ENCODE data around the gene SPACA6.

SPACA6 gene

DNA sequence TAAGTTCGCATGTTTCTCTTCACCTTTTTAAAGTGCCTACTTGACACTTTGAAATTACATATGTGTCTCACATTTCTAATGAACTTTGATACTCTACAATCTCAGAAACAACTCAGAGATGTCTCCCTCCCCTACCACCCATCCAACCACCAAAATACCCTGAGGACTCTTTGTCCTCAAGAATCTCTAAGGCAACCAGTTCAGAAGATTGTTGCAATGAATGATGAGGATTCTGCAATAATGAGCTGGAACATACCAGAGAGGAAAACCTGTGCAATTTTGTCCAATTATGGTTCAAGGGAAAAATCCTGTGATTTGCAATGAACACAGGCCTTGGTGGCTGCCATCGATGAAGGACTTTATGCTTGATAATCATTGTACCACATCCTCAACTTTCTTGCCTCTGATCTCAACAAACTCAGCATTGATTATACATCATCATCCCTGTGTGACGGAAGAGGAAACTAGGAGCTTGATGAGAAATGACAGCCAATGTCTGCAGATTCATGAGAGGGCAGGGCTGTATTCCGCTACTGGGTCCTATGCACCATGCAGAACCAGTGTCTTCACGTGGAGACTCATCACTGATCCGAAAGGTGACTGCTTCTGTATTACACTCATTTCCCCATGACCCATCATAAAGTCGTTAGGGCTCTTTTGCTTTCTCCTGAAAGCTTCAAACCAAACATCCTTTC is 57.4 kb downstream of the SPACA6 start:
- Histone ChIP-seq H3K9ac (no peak overlapping the region), H3K9me3 (ENCODE audit: control insufficient read depth, low read length) (no peaks in the 10 kb centered on the region), H2AFZ (no peak overlapping the region), H3K79me2 (no peaks in the 10 kb centered on the region), H3K36me3 (ENCODE audit: control insufficient read depth, insufficient read depth, low read length) (no peaks in the 10 kb centered on the region), H3K4me1 (no peaks in the 10 kb centered on the region), H3K27ac (no peak overlapping the region), H3K27me3 (ENCODE audit: control insufficient read depth, insufficient read depth, low read length) (no peaks in the 10 kb centered on the region), H3K4me3 (ENCODE audit: low read depth, low read length) (no peak overlapping the region), H3K4me2 (ENCODE audit: low read length) (no peak overlapping the region)
- TF ChIP-seq, protein P1, sequence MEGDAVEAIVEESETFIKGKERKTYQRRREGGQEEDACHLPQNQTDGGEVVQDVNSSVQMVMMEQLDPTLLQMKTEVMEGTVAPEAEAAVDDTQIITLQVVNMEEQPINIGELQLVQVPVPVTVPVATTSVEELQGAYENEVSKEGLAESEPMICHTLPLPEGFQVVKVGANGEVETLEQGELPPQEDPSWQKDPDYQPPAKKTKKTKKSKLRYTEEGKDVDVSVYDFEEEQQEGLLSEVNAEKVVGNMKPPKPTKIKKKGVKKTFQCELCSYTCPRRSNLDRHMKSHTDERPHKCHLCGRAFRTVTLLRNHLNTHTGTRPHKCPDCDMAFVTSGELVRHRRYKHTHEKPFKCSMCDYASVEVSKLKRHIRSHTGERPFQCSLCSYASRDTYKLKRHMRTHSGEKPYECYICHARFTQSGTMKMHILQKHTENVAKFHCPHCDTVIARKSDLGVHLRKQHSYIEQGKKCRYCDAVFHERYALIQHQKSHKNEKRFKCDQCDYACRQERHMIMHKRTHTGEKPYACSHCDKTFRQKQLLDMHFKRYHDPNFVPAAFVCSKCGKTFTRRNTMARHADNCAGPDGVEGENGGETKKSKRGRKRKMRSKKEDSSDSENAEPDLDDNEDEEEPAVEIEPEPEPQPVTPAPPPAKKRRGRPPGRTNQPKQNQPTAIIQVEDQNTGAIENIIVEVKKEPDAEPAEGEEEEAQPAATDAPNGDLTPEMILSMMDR (IDR thresholded peaks at IDR 0.05) = no peak

DNA sequence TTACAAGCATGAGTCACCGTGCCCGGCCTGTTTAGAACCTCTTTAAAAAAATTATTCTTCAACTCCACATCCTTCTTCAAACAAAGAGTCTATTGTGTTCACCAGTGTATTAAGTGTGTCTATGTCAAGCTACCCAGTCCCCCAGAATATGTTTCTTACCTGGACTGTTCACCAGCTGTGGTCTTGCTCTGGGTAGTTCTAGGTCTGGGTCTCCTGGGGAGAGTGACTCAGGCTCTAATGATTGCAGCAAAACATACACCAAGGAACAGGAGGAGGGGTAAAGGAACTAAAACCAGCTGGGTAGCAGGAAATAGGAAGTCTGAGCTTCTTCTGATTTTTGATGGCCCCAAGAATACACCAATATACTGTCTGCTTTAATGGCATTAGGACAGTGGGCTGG is 58.5 kb downstream of the SPACA6 start, which contains the start of gene FPR1:
FPR1 (minus strand) TSS at position 224 of the 400 bp plus-strand sequence. CDS start 4,884 bp downstream, outside the sequence.
- Histone ChIP-seq H3K4me3 (ENCODE audit: low read depth, low read length) (no peak within 1 kb of the TSS), H3K36me3 (ENCODE audit: control insufficient read depth, insufficient read depth, low read length) (no peaks in the 10 kb centered on the region), H3K9me3 (ENCODE audit: control insufficient read depth, low read length) (no peaks in the 10 kb centered on the region), H3K9ac (no peak within 1 kb of the TSS), H3K27me3 (ENCODE audit: control insufficient read depth, insufficient read depth, low read length) (no peaks in the 10 kb centered on the region), H2AFZ (no peak within 1 kb of the TSS), H3K4me1 (no peaks in the 10 kb centered on the region), H3K79me2 (no peaks in the 10 kb centered on the region), H3K4me2 (ENCODE audit: low read length) (no peak within 1 kb of the TSS), H3K27ac (no peak within 1 kb of the TSS)
- TF ChIP-seq, protein P1 (IDR thresholded peaks at IDR 0.05) = no peak

DNA sequence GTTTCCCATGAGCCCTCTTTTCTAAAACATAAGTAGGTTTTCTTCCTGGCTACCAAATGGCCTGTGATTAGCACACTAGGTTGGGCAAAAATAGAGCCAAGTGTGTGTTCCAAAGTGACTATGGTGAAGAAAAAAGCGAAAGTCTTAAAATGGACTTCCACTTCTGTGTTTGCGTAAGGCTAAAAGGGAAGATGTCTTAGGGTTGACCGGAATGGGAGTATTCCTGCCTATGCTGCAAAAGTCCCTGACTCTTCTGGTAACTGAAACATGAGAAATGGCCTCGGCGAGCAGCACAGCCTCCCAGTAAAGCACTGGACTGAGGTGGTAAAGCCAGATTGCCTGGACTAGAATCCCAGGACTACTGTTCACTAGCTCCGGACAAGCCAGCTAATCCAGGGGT is 61.0 kb downstream of the SPACA6 start:
- Histone ChIP-seq H3K27ac (peak overlapping the region; percentile 6), H3K4me2 (ENCODE audit: low read length) (no peak overlapping the region), H3K27me3 (ENCODE audit: control insufficient read depth, insufficient read depth, low read length) (no peaks in the 10 kb centered on the region), H3K4me1 (no peaks in the 10 kb centered on the region), H3K36me3 (ENCODE audit: control insufficient read depth, insufficient read depth, low read length) (no peaks in the 10 kb centered on the region), H3K9ac (no peak overlapping the region), H2AFZ (no peak overlapping the region), H3K4me3 (ENCODE audit: low read depth, low read length) (no peak overlapping the region), H3K79me2 (no peaks in the 10 kb centered on the region), H3K9me3 (ENCODE audit: control insufficient read depth, low read length) (no peaks in the 10 kb centered on the region)
- TF ChIP-seq, protein P1 (IDR thresholded peaks at IDR 0.05) = no peak

DNA sequence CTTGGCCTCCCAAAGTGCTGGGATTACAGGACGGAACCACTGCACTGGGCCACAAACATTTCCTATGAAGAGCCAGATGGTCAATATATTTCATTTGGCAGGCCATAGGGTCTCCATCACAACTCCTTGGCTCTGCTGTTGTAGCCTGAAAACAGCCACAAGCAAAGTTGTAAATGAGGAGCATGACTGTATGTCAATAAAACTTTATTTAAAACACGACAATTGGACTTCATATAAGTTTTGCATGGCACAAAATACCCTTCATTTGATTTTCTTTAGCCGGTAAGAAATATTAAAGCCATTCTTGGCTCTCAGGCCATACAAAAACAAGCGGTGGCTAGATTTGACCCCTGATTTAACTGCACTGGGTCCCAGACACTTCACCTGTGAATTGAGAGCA is 61.6 kb downstream of the SPACA6 start:
- Histone ChIP-seq H3K27ac (no peak overlapping the region), H3K36me3 (ENCODE audit: control insufficient read depth, insufficient read depth, low read length) (no peaks in the 10 kb centered on the region), H3K79me2 (no peaks in the 10 kb centered on the region), H3K9ac (no peak overlapping the region), H2AFZ (no peak overlapping the region), H3K4me1 (no peaks in the 10 kb centered on the region), H3K4me3 (ENCODE audit: low read depth, low read length) (no peak overlapping the region), H3K9me3 (ENCODE audit: control insufficient read depth, low read length) (no peaks in the 10 kb centered on the region), H3K27me3 (ENCODE audit: control insufficient read depth, insufficient read depth, low read length) (no peaks in the 10 kb centered on the region), H3K4me2 (ENCODE audit: low read length) (no peak overlapping the region)
- TF ChIP-seq, protein P1 (IDR thresholded peaks at IDR 0.05) = no peak

All from parathyroid adenoma (tissue), 2 donors.